HL-60 (cell line): Measurements from ENCODE around the gene SLC5A8.

Source experiments
- DNase-seq, 2 experiments: peaks; one replicate each; pipeline ENCODE4 v3.0.0-alpha.2; 2010 to 2020; ENCODE audit warnings: low read depth in 1 of 2, low spot score in 1 of 2
- H3K27ac ChIP-seq: fragments of 250-450 bp; sonication (Bioruptor Pico); replicated peaks from 2 replicates; pipeline ENCODE4 v1.5.1; 2020; ENCODE audit warnings: mild to moderate bottlenecking, moderate library complexity
- H3K27me3 ChIP-seq: fragments of 250-450 bp; sonication (Bioruptor Pico); 2 replicates; pipeline ENCODE4 v1.5.1; 2021; ENCODE audit warnings: mild to moderate bottlenecking, moderate library complexity; ENCODE audit not compliant: insufficient read depth, poor library complexity, severe bottlenecking
- H3K4me3 ChIP-seq: replicated peaks from 2 replicates; pipeline ENCODE4 v1.5.1; 2011; ENCODE audit warnings: mild to moderate bottlenecking, control low read depth, low read length; ENCODE audit not compliant: insufficient read depth
- GABPA ChIP-seq: IDR thresholded peaks from 2 replicates; pipeline ENCODE4 v1.6.1; 2012; ENCODE audit warnings: low read depth
- POLR2AphosphoS5 ChIP-seq: IDR thresholded peaks from 2 replicates; pipeline ENCODE4 v1.6.1; 2012; ENCODE audit warnings: low read depth
- REST ChIP-seq: IDR thresholded peaks from 2 replicates; pipeline ENCODE4 v1.6.1; 2012; ENCODE audit warnings: low read depth; ENCODE audit not compliant: insufficient replicate concordance
- SPI1 ChIP-seq: IDR thresholded peaks from 2 replicates; pipeline ENCODE4 v1.6.1; 2012; ENCODE audit warnings: low read depth, mild to moderate bottlenecking, borderline replicate concordance
- TF ChIP-seq, protein P1 (sequence below): IDR thresholded peaks from one replicate; pipeline ENCODE4 v1.5.1; 2011; ENCODE audit warnings: low read length, control low read depth, inconsistent platforms; ENCODE audit not compliant: insufficient read depth

The SLC5A8 gene

GRCh38 chr12:101181776-101182175, 28.3 kb downstream of the SLC5A8 start:
- Histone ChIP-seq H3K4me3 (no peak overlapping the region), H3K27me3 (no peaks in the 10 kb centered on the region), H3K27ac (no peak overlapping the region)
- TF ChIP-seq REST (no peak), GABPA (no peak), SPI1 (no peak), POLR2AphosphoS5 (no peak)
- TF ChIP-seq, protein P1, sequence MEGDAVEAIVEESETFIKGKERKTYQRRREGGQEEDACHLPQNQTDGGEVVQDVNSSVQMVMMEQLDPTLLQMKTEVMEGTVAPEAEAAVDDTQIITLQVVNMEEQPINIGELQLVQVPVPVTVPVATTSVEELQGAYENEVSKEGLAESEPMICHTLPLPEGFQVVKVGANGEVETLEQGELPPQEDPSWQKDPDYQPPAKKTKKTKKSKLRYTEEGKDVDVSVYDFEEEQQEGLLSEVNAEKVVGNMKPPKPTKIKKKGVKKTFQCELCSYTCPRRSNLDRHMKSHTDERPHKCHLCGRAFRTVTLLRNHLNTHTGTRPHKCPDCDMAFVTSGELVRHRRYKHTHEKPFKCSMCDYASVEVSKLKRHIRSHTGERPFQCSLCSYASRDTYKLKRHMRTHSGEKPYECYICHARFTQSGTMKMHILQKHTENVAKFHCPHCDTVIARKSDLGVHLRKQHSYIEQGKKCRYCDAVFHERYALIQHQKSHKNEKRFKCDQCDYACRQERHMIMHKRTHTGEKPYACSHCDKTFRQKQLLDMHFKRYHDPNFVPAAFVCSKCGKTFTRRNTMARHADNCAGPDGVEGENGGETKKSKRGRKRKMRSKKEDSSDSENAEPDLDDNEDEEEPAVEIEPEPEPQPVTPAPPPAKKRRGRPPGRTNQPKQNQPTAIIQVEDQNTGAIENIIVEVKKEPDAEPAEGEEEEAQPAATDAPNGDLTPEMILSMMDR: no peak
- DNase-seq: no peak

GRCh38 chr12:101174541-101174940, 35.5 kb downstream of the SLC5A8 start:
- DNase-seq: no peak
- H3K4me3 ChIP-seq: no peak overlapping the region
- TF ChIP-seq SPI1 (no peak), REST (no peak), POLR2AphosphoS5 (no peak), GABPA (no peak)
- TF ChIP-seq, protein P1: no peak
- H3K27me3 ChIP-seq: no peaks in the 10 kb centered on the region
- H3K27ac ChIP-seq: no peak overlapping the region

- no peaks in the 10 kb centered on the region for H3K27me3 ChIP-seq
- TF ChIP-seq REST (no peak), POLR2AphosphoS5 (no peak), GABPA (no peak), SPI1 (no peak)
- TF ChIP-seq, protein P1: no peak
- DNase-seq: no peak
- no peak overlapping the region for H3K4me3 ChIP-seq
- H3K27ac ChIP-seq: no peak overlapping the region
These were observed 36.8 kb downstream of the SLC5A8 start for GRCh38 chr12:101173197-101173749.
